Activated CD4-positive, alpha-beta T cell treated with anti-CD3 and anti-CD28 coated beads for 24 hours (primary cell): Measurements from ENCODE around the gene PPP1R37.

Source experiments
- DNase-seq, 2 donors: peaks; one replicate each; pipeline ENCODE4 v3.0.0-alpha.2; 2020; ENCODE audit warnings: low read depth in 2 of 2

The PPP1R37 gene

GRCh38 chr19:45137179-45137761 lies 44.3 kb downstream of the PPP1R37 start:
- no peak for DNase-seq

- no peak for DNase-seq
Measured at GRCh38 chr19:45138303-45138751, 45.3 kb downstream of the PPP1R37 start.

DNA sequence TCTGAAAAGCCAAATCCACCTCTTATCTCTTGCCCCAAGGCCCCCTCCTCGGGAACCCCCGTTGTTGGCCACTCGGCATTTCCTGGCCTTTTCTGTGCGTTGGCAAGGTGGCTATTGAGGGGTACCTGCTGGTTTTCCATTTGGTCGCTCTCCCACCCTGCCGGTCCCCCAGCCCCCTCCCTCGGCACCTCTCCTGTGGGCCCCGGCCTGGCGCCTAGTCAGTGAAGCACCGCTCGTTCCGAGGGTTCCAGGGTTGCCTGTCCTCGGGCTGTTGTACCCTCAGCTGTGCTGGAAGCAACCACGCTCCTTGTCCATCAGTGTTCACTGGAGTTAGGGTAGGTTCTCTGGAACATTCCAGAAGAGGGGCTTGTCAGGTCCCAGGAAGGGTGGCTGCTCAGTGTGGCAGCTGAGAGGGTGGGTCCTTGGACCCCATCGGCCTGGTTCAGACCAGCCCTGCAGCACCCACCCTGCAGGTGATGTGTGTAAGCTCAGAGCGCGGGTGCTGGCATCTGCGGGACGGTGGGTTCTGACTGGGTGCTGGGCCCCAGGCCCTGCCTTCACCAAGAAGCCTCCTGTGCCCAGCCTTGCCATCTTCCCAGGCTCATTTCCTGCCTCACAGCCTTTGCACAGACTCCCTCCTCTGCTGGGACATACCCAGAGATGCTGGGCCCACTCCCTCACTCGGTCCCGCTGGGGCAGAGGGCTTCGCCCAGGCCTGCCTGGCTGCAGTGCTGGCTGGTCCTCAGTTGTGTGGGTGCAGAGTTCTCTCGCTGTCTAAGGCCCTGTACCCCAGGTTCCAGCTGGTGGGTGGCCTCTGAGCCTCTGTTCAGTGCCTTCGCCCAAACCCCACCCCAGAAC lies 46.5 kb downstream of the PPP1R37 start:
- no peak for DNase-seq

DNA sequence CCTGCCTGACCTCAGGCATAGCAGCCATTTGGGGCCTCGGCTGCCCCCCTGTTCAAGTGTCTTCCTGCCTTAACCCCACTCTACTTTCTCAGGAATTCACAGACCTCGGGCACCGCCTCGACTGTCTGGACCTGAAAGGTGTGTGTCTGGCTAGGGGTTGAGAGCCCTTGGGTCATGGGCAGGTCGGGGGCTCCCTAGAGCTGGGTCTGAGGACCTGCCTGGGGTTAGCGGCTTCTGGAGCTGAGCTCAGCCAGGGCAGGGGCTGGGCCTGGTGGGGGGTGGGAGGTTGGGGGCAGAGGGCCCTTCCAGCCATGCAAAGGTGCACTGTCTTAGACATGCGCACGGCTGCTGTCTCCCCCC lies 47.1 kb downstream of the PPP1R37 start:
- no peak for DNase-seq

GRCh38 chr19:45140533-45140932 lies 47.6 kb downstream of the PPP1R37 start:
- DNase-seq: no peak

- no peak for DNase-seq
Measured at GRCh38 chr19:45141203-45141900, 48.4 kb downstream of the PPP1R37 start.

DNA sequence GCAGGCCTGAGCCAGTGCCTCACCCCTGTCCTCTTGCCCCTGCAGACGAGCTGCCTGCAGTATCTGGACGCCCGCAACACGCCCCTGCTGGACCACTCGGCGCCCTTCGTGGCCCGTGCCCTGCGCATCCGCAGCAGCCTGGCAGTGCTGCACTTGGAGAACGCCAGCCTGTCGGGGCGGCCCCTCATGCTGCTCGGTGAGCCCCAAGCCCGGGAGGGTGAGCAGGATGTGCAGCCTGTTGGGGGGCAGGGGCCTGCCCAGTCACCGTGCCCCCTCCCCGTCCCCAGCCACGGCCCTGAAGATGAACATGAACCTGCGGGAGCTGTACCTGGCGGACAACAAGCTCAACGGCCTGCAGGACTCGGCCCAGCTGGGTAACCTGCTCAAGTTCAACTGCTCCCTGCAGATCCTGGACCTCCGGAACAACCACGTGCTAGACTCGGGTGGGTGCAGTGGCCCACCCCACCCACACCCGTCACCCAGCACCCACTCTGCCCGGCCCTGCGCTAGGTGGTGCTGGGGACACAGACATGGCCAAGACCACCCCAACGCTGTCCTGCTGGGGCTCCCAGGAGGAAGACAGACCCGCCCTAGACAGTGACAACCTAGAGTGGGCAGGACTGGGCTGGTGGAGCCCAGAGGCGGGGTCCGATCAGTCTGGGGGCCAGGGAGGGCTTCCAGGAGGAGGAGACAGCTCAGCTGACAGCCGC lies 49.2 kb downstream of the PPP1R37 start:
- DNase-seq: no peak

DNA sequence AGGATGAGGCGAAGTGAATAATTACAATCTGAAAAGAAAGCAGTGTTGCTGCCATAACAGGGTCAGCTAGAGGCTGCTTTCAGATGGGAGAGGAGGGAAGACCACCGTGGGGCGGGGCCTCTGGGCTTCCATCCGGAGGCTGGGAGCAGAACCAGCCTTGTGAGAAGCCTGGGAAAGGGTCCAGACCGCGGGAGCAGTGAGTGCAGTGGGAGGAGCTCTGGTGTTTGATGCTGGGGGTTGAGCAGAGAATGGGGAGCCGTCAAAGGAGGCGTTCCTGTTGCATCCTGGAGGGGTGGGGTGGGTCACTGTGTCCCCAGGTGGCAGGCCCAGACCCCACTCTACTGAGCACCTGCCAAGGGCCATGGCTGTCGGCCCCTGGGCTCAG lies 49.7 kb downstream of the PPP1R37 start:
- no peak for DNase-seq

- no peak for DNase-seq
Measured at GRCh38 chr19:45144431-45145269, 51.7 kb downstream of the PPP1R37 start.

DNA sequence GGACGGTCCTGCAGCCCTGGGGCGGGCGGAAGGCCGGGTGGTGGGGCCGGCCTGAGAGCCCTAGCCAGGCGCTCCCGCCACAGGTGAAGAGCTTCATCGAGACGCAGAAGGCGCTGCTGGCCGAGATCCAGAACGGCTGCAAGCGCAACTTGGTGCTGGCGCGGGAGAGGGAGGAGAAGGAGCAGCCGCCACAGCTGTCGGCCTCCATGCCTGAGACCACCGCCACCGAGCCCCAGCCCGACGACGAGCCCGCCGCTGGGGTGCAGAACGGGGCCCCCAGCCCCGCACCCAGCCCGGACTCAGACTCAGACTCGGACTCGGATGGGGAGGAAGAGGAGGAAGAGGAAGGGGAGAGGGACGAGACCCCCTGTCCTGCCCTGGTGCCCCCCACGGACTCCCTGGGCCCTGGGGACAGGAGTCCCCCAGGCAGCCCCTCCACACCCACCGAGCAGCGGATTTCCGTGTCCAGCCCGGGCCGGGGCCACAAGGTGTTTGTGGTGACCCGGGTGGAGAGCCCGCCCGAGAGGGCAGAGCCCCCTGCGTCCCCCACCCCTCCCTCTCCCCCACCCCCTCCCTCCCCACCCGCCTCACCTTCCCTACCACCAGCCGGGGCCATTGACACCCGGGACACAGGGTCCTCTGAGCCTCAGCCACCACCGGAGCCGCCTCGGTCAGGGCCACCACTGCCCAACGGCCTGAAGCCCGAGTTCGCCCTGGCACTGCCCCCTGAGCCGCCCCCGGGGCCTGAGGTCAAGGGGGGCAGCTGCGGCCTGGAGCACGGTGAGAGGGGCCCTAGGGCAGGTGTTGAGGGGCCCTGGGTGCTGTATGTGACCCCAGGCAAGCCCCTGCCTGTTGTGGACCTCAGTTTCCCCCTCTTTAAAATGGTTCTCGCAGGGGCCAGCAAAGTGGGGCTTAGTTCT lies 52.6 kb downstream of the PPP1R37 start:
- DNase-seq: no peak

- DNase-seq: no peak
Measured at GRCh38 chr19:45146251-45146650, 53.3 kb downstream of the PPP1R37 start.

DNA sequence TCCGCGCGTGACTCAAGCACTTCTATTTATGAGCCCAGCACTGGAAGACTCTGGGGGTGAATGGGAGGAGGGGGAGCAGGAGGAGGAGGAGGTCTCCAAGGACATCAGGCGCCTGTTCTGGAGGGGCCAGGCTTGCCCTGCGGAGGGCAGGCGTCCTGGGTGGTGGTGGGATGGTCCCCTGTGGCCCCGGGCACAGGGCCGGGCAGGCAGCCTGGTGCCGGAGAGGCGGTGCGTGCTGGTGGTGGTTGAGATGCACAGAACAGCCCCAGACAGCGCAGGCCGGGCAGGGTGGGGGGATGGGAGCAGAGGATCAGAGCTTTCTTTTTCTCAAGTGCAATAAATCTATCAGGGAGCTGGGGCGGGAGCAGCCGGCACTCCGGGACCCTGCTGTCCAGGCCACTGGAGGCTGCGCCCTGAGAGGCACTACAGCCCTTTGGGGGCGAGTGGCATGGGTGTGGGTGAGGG lies 53.8 kb downstream of the PPP1R37 start:
- DNase-seq: no peak

DNA sequence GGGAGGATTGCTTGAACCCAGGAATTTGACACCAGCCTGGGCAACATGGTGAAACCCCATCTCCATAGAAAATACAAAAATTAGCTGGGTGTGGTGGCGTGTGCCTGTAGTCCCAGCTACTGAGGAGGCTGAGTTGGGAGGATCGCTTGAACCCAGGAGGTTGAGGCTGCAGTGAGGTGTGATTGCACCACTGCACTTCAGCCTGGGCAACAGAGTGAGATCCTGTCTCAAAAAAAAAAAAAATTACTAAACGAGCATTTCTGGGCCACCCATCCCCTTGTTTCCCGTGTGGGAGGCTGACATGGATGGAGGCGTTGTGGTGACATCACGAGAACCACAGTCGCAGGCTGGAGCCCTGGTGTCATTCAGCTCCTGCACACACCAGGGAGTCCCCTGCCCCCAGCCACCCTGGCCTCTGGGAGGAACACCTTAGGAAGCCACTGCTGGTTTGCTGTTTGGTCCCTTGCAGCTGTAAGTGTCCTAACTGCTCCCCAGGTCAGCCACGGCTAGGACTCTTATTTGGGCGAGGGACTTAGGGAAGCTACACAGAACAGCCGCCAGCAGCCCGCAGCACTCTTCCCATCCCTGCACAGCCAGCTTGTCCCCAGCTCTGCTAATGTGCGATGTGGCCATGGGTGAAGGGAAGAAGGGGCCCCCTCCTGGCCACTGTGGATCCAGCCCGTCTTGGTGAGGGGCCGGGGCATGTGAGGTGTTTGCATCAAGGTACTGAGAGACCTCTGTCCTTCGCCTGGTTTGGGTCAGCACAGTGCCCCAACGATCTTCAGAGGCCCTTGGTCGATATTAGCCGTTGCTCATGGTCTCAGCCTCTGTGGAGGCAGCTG lies 55.1 kb downstream of the PPP1R37 start:
- DNase-seq: no peak

DNA sequence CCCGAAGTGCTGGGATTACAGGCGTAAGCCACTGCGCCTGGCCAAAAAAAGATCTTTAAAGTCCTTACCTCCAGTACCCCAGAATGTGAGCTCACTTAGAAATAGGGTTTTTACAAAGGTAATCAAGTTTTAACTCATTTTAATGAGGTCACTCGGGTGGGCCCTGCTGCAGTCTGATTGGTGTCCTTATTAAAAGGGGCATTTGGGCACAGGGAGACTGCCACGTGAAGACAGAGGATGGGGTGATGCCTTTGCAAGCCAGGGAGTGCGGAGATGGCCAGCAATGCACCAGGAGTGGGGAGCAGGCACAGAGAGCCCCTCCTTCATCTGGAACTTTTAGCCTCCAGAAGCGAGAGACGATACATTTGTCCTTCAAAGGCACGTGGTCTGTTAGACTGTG lies 56.1 kb downstream of the PPP1R37 start:
- no peak for DNase-seq

GRCh38 chr19:45150180-45150579 lies 57.2 kb downstream of the PPP1R37 start:
- DNase-seq: no peak

DNA sequence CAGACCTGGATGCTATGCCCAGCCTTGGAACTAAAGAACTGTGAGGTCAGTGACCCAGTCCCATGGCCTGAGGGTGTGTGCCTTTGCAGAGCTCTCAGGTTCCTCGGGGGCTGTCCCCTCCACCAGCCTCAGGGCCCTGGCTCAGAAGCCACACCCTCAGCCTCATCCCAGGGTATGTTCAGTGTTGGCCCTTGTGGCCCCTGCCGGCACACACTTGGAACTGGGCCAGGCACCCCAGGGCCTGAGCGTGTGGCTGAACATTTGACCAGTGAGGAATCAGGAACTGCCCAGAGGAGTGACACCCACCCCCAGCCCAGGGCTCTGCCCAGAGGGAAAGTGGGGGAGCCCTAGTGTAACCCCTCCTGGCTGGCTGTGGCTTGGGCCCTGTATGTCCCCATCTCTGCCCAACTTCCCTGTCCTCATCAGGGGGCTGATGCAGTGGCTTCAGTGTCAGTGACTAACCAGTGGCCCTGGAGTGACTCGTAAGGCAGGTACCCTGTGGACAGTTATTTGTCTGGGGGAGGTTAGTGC lies 57.8 kb downstream of the PPP1R37 start:
- no peak for DNase-seq

GRCh38 chr19:45151320-45151719 lies 58.3 kb downstream of the PPP1R37 start:
- DNase-seq: no peak

- no peak for DNase-seq
Measured at GRCh38 chr19:45151821-45152503, 59.0 kb downstream of the PPP1R37 start.
